ENCODE results near the gene MINDY4B.

MINDY4B gene

GRCh38 chr3:150843241-150843640 lies 62.0 kb downstream of the MINDY4B start:
- DNase-seq = no peak

GRCh38 chr3:150840802-150841515 lies 64.3 kb downstream of the MINDY4B start:
- no peak for DNase-seq

- no peak for DNase-seq
Measured at GRCh38 chr3:150830745-150831144, 74.5 kb downstream of the MINDY4B start.

- no peak for DNase-seq
Measured at GRCh38 chr3:150830094-150830681, 75.1 kb downstream of the MINDY4B start.

GRCh38 chr3:150829408-150829807 lies 75.8 kb downstream of the MINDY4B start:
- no peak for DNase-seq

- DNase-seq = no peak
Measured at GRCh38 chr3:150828997-150829396, 76.2 kb downstream of the MINDY4B start.

GRCh38 chr3:150828261-150828660 lies 77.0 kb downstream of the MINDY4B start:
- no peak for DNase-seq

- no peak for DNase-seq
Measured at GRCh38 chr3:150826466-150827282, 78.6 kb downstream of the MINDY4B start.

GRCh38 chr3:150825916-150826377 lies 79.3 kb downstream of the MINDY4B start:
- no peak for DNase-seq

- no peak for DNase-seq
Measured at GRCh38 chr3:150825192-150825915, 79.9 kb downstream of the MINDY4B start.

GRCh38 chr3:150823277-150823676 lies 82.0 kb downstream of the MINDY4B start:
- DNase-seq = no peak

- no peak for DNase-seq
Measured at GRCh38 chr3:150822636-150823035, 82.6 kb downstream of the MINDY4B start.
